ENCODE results near the gene NAT8.
"Not testable (repeated sequence)": the region's sequence is repeated elsewhere in the genome, so short reads cannot be mapped to it uniquely, and the experiment has no call there.

- TF ChIP-seq CTCF (IDR thresholded peaks at IDR 0.05; ENCODE audit: extremely low read depth in 1 of 2, insufficient read depth in 1 of 2, low read depth in 1 of 2, low read length in 2 of 2); POLR2AphosphoS5 (IDR thresholded peaks at IDR 0.05; ENCODE audit: insufficient read depth, low read depth, low read length); EZH2 (IDR thresholded peaks at IDR 0.05; ENCODE audit: borderline replicate concordance, low read depth, low read length, severe bottlenecking); POLR2A (IDR thresholded peaks at IDR 0.05; ENCODE audit: low read depth, low read length); GATA2 (IDR thresholded peaks at IDR 0.05; ENCODE audit: insufficient read depth, insufficient read length, low read depth, low read length); FOS (IDR thresholded peaks at IDR 0.05; ENCODE audit: borderline replicate concordance, insufficient read depth, low read length): not testable (repeated sequence)
Measured at GRCh38 chr2:73679237-73679636, 37.0 kb upstream of the NAT8 start.

Measured in endothelial cell of umbilical vein (primary cell).